Activated T-cell treated with anti-CD3 and anti-CD28 coated beads, Interleukin-2, amount 50 U/mL, for 48 hours (primary cell): ENCODE data around the gene HPS1.
A peak's percentile ranks its signal among the peaks of the same experiment; 100 is the strongest.

Source experiments
- DNase-seq, 2 experiments: peaks; one replicate each; pipeline ENCODE4 v3.0.0-alpha.2; 2020

HPS1 gene

GRCh38 chr10:98411166-98411565, 35.6 kb downstream of the HPS1 start:
- no peak for DNase-seq

GRCh38 chr10:98410759-98411158, 36.0 kb downstream of the HPS1 start:
- no peak for DNase-seq

GRCh38 chr10:98410135-98410743, 36.5 kb downstream of the HPS1 start:
- DNase-seq = no peak

GRCh38 chr10:98408799-98409198, 37.9 kb downstream of the HPS1 start:
- no peak for DNase-seq

- no peak for DNase-seq
These were observed 38.9 kb downstream of the HPS1 start for GRCh38 chr10:98407744-98408241.

- DNase-seq = no peak
These were observed 39.6 kb downstream of the HPS1 start for GRCh38 chr10:98407017-98407743.

GRCh38 chr10:98405422-98405821, 41.3 kb downstream of the HPS1 start:
- no peak for DNase-seq

GRCh38 chr10:98404571-98405359, 42.0 kb downstream of the HPS1 start:
- DNase-seq = peak; percentile 23 to 31

GRCh38 chr10:98403812-98404504, 42.8 kb downstream of the HPS1 start:
- DNase-seq = no peak

GRCh38 chr10:98402931-98403718, 43.6 kb downstream of the HPS1 start:
- DNase-seq = no peak

GRCh38 chr10:98402478-98402877, 44.3 kb downstream of the HPS1 start:
- no peak for DNase-seq

- no peak for DNase-seq
These were observed 46.3 kb downstream of the HPS1 start for GRCh38 chr10:98400482-98400881.

GRCh38 chr10:98399784-98400183, 47.0 kb downstream of the HPS1 start:
- no peak for DNase-seq

GRCh38 chr10:98397089-98397600, 49.6 kb downstream of the HPS1 start:
- no peak for DNase-seq

GRCh38 chr10:98396096-98397063, 50.4 kb downstream of the HPS1 start:
- no peak for DNase-seq

- DNase-seq = no peak
These were observed 51.8 kb downstream of the HPS1 start for GRCh38 chr10:98394851-98395440.

- DNase-seq = no peak
These were observed 55.1 kb downstream of the HPS1 start for GRCh38 chr10:98391578-98391991.

GRCh38 chr10:98391065-98391464, 55.7 kb downstream of the HPS1 start:
- no peak for DNase-seq

- DNase-seq = no peak
These were observed 56.3 kb downstream of the HPS1 start for GRCh38 chr10:98390406-98390805.

- no peak for DNase-seq
These were observed 57.3 kb downstream of the HPS1 start for GRCh38 chr10:98389398-98389797.
